Ecto neural progenitor cell (in vitro differentiated cells): ENCODE measurements around the gene SARNP.

ENCODE experiments used
- DNase-seq: peaks from one replicate; pipeline ENCODE4 v3.0.0-alpha.2; 2018; ENCODE audit warnings: low spot score

SARNP gene

GRCh38 chr12:55724226-55724939, 93.1 kb downstream of the SARNP start:
- DNase-seq: peak; percentile 76

DNA sequence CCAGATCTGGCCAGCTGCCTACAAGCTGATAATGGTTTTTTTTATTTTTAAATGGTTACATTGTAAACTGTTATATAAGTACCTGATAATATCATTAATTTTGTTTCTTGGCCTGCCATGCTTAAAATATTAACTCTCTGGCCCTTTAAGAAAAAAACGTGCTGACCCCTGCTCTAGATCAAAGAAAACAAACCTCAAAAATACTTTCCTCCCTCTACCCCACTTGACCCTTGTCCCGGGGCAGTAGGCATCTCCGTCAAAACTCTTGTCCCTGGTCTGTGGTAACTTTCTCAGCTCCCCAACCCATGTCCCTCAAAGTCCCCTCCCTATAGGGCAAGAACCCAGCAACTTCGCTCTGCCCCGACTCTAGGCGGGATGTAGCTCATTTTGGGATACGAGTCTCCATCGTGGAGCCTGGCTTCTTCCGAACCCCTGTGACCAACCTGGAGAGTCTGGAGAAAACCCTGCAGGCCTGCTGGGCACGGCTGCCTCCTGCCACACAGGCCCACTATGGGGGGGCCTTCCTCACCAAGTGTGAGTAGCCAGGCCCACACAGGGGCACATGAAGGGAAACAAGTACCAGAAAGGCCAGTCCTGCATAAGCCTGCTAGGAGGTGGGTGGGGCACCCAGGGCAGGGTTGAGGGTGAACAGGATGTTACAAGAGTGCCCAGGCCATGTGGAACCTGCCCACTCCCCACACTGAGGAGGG, 93.9 kb downstream of the SARNP start:
- no peak for DNase-seq

DNA sequence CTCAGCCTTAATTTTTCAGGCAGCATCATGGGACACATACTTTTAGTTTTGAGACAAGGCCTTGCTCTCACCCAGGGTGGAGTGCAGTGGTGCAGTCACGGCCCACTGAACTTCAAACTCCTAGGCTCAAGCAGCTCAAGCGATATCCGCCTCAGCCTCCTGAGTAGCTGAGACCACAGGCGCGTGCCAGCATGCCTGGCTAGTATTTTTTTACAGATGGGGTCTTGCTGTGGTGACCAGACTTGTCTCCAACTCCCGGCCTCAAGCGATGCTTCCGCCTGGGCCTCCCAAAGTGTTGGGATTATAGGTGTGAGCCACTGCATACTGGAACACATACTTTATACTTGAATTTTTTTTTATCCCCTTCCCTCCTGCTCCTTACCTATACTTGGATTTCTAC, 94.6 kb downstream of the SARNP start:
- DNase-seq: no peak

DNA sequence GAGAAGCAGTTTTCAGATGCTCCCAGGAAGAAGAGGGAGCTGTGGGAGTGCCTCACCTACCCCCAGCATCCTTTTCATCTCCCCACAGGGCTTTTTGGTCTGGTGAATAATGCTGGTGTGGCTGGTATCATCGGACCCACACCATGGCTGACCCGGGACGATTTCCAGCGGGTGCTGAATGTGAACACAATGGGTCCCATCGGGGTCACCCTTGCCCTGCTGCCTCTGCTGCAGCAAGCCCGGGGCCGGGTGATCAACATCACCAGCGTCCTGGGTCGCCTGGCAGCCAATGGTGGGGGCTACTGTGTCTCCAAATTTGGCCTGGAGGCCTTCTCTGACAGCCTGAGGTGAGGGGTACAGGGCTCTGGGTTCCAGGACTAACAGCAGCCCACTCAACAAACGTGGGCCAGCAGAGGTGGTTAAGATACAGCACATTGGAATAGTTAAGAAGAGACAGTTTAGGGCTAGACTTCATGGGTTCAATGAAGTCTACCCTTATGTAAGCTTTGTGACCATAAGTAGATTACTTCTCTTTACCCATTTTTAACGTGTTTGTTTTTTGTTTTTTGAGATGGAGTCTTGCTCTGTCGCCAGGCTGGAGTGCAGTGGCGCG, 95.8 kb downstream of the SARNP start:
- DNase-seq: no peak

GRCh38 chr12:55720894-55721444, 96.6 kb downstream of the SARNP start:
- peak; percentile 65 for DNase-seq

DNA sequence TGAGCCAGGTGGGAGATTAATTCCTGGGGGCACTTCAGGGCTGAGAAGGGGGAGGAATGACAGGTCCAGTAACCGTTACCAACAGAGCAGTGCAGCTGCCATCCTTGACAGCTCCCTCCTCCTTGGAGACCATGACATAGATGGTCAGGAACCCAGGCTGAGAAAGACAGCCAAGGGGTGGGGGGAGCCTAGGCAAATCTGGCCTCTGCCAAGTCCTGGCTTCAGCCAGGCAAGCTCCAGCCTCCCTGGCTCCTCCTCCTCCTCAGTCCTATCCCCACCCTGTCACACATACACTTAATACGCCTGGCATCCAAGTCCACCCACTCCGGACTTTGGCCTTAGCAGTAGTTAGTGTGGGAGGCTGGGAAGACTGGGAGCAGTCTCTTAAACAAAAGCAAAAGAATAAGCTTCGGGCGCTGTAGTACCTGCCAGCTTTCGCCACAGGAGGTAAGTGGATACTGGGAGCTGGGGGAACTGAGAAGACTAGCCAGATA, 97.4 kb downstream of the SARNP start, which contains the start of gene RDH5:
Gene RDH5 (plus strand): TSS at position 323 of the 494 bp plus-strand sequence. CDS start 792 bp downstream, outside the sequence.
- DNase-seq: no peak

- no peak for DNase-seq
These were observed 98.2 kb downstream of the SARNP start for GRCh38 chr12:55719371-55719770.

- DNase-seq: no peak
These were observed 98.8 kb downstream of the SARNP start for GRCh38 chr12:55718624-55719275.

GRCh38 chr12:55718015-55718414, 99.5 kb downstream of the SARNP start:
- peak; percentile 69 for DNase-seq

DNA sequence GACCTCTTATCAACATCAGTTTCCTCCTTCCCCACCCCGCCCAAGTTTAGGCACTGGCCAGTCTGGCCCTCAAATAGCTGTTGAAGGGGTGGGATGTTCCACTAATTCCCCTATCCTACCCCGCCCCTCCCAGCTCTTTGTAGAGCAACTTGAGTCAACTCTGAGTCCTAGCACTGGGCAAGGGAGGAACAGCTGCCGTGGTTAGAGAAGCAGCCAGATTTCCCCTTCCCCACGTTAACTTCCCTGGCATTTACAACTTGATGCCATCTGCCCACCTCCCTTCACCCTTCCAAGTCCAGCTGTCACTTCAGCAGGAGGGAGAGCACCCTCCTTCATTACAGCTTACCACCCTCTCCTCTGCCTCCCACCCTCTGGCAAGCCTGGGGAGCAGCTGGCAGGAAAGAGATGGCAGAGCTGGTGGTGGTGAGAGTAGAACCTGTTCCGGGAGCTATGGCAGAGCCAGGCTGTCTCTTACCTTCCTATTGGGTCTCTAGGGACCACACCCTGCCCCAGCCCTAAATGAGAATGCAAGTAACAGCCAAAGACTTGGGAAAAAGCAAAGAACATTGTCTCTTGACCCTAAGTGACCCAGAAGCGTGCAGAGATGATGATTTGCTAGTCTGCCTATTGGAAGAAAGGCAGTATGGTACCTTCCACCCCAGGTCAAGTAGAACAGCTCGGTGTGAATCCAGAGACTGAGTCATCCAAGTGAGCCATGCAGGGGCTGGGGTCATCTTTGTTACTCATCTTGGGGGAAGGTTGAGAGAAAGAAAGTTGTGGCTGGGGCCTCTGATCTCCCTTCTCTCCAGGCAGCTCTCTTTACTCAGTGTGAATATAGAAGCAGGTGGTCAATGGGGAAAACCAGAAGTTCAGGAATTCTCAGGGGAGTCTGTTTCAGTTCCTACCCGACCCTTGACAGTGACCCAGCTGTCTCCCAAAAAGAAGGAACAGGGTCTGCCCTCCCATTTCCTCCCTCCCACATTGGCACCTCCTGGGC, 100.2 kb downstream of the SARNP start:
- no peak for DNase-seq

GRCh38 chr12:55716582-55716957, 101.0 kb downstream of the SARNP start:
- DNase-seq: no peak

DNA sequence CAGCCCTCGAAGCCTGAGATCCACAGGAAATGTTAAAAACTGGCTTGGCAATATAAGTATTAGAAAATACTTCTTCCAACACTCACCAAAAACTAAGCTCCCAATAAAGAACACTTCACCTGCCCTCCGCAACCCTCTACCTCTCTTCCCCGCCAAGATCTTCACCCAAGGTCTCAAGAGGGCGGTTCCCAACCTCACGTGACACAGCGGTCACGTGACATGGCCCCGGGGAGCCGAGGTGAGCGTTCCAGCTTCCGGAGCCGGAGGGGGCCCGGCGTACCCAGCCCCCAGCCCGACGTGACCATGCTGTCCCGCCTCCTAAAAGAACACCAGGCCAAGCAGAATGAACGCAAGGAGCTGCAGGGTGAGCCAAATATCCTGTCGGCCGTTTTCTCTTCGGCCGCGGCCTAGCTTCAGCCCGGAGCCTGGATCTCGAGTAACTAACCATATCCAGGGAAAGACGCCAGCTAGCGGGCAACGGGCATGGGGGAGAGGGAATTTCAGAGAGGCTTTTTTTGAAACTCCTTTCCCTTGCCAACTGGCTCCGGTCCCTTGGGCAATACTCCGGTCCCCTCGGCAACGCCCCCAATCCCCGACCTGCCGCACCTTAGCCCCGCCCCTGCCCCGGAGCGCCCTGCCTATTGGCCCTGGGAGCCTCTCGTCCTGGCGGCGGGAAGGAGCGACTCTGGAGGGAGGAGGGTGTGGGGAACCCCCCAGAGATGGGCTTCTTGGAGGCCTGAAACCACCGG, 101.5 kb downstream of the SARNP start, which contains the start of gene BLOC1S1:
Gene BLOC1S1 (plus strand): TSS at position 214 of the 749 bp plus-strand sequence. CDS start 6 bp downstream, at position 220.
- peak; percentile 98 for DNase-seq

DNA sequence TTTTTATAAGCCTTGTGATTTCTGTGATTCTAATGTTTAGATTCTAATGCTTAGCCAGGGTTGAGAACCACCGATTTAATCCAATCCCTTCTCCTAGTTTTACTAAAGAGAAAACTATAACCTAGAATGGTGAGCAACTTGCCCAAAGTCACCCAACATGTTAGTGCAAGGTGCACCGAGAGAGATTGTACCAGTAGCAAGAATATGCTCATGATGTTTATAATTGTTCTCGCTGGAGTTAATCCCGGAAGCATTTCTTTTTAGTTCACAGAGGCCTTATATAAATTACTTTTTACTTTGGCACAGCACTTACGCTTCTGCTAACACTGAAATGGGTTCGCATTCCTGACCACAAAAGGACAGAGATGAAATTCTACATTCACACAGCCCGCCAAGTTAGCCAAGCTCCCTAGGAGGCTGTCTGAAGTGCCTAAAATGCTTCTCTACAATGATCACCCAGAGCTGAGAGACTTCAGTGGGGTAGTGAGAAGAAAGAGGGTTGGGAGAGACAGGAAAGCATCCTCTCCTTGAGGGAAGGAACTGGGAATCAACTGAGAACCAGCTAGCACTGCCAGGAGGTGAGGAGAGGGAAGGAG, 102.3 kb downstream of the SARNP start:
- no peak for DNase-seq

DNA sequence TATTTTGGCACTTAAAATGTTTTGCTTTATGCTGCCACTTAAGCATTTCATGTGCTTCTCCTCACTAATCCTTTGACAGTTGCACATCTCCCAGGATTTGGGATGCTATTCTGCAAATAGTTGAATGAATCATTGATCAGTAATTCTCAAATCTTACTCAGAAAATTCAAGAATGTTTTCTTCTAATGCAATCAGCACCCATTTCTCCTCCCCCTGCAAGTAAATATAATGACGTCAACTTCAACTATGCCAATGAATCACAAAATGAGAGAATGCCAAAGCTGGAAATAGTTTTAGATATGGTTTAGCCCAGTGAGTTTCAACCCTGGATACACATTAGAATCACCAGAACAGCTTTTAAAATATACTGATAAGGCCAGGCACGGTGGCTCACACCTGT, 103.8 kb downstream of the SARNP start:
- DNase-seq: no peak

- no peak for DNase-seq
These were observed 104.7 kb downstream of the SARNP start for GRCh38 chr12:55712700-55713415.

- DNase-seq: no peak
These were observed 105.6 kb downstream of the SARNP start for GRCh38 chr12:55711786-55712553.

DNA sequence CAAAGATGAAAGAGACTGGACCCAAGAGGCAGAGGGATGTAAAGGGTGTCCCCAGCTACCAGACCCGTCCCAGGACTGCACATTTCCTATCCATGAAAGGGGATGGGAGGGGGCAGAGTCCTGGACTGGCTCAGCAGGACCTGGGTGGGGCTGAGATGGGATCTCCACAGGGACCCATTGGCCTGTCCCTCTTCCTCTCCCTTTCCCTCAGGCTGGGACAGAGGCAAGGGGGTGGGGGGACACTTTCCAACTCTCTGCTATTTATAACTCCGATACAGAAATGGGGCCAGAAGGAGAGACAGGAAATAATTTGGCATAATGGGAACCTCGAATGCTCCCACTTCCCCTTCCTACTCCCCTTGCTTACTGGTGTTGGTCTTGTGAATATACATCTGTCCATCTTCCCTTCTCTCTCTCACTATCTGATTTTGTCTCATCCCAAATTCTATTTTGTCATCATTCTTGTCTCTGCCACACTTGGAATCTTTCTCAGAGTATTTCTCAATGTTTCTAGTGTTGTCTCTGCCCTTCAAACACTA, 108.8 kb downstream of the SARNP start:
- no peak for DNase-seq
